ENCODE results near the gene ASIC4.

ASIC4 gene

GRCh38 chr2:219491278-219491963, 22.9 kb upstream of the ASIC4 start:
- TF ChIP-seq, protein P1, sequence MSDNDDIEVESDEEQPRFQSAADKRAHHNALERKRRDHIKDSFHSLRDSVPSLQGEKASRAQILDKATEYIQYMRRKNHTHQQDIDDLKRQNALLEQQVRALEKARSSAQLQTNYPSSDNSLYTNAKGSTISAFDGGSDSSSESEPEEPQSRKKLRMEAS (IDR thresholded peaks at IDR 0.05): no peak
- TF ChIP-seq CREB1 (IDR thresholded peaks at IDR 0.05; ENCODE audit: low read depth): no peak
- no peak for TF ChIP-seq TAF1 (IDR thresholded peaks at IDR 0.05; ENCODE audit: low read depth)
- no peak for TF ChIP-seq TCF12 (IDR thresholded peaks at IDR 0.05; ENCODE audit: low read depth)
- no peak for TF ChIP-seq CEBPB (IDR thresholded peaks at IDR 0.05)
- TF ChIP-seq EGR1 (IDR thresholded peaks at IDR 0.05): no peak
- TF ChIP-seq NFIC (IDR thresholded peaks at IDR 0.05): no peak

DNA sequence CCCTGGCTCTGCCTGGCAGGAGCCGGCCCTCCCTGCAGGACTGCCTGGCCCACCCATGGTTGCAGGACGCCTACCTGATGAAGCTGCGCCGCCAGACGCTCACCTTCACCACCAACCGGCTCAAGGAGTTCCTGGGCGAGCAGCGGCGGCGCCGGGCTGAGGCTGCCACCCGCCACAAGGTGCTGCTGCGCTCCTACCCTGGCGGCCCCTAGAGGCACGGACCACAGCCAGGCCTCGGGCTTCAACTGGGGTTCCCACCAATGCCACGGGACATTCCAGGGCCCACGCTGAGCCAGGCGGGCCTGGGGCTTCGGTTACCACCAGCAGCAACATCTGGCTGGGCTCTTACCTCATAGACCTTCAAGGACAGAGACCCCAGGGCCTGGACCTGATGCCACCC, 21.7 kb upstream of the ASIC4 start:
- no peak for TF ChIP-seq TAF1 (IDR thresholded peaks at IDR 0.05; ENCODE audit: low read depth)
- no peak for TF ChIP-seq TEAD4 (IDR thresholded peaks at IDR 0.05)
- no peak for TF ChIP-seq FOXM1 (IDR thresholded peaks at IDR 0.05; ENCODE audit: borderline replicate concordance, low read depth)
- TF ChIP-seq, protein P2, sequence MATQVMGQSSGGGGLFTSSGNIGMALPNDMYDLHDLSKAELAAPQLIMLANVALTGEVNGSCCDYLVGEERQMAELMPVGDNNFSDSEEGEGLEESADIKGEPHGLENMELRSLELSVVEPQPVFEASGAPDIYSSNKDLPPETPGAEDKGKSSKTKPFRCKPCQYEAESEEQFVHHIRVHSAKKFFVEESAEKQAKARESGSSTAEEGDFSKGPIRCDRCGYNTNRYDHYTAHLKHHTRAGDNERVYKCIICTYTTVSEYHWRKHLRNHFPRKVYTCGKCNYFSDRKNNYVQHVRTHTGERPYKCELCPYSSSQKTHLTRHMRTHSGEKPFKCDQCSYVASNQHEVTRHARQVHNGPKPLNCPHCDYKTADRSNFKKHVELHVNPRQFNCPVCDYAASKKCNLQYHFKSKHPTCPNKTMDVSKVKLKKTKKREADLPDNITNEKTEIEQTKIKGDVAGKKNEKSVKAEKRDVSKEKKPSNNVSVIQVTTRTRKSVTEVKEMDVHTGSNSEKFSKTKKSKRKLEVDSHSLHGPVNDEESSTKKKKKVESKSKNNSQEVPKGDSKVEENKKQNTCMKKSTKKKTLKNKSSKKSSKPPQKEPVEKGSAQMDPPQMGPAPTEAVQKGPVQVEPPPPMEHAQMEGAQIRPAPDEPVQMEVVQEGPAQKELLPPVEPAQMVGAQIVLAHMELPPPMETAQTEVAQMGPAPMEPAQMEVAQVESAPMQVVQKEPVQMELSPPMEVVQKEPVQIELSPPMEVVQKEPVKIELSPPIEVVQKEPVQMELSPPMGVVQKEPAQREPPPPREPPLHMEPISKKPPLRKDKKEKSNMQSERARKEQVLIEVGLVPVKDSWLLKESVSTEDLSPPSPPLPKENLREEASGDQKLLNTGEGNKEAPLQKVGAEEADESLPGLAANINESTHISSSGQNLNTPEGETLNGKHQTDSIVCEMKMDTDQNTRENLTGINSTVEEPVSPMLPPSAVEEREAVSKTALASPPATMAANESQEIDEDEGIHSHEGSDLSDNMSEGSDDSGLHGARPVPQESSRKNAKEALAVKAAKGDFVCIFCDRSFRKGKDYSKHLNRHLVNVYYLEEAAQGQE (IDR thresholded peaks at IDR 0.05; ENCODE audit: low read depth): no peak
- no peak for TF ChIP-seq CREB1 (IDR thresholded peaks at IDR 0.05; ENCODE audit: low read depth)
- TF ChIP-seq, protein P3, sequence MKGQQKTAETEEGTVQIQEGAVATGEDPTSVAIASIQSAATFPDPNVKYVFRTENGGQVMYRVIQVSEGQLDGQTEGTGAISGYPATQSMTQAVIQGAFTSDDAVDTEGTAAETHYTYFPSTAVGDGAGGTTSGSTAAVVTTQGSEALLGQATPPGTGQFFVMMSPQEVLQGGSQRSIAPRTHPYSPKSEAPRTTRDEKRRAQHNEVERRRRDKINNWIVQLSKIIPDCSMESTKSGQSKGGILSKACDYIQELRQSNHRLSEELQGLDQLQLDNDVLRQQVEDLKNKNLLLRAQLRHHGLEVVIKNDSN (IDR thresholded peaks at IDR 0.05): no peak
- no peak for TF ChIP-seq CEBPB (IDR thresholded peaks at IDR 0.05)
- no peak for TF ChIP-seq EGR1 (IDR thresholded peaks at IDR 0.05)
- no peak for TF ChIP-seq ZBTB7A (IDR thresholded peaks at IDR 0.05; ENCODE audit: low read depth)
- no peak for TF ChIP-seq RAD21 (IDR thresholded peaks at IDR 0.05; ENCODE audit: low read depth)
- TF ChIP-seq TCF12 (IDR thresholded peaks at IDR 0.05; ENCODE audit: low read depth): no peak
- TF ChIP-seq EP300 (IDR thresholded peaks at IDR 0.05; ENCODE audit: borderline replicate concordance): no peak
- TF ChIP-seq NFIC (IDR thresholded peaks at IDR 0.05): no peak
- TF ChIP-seq, protein P1 (IDR thresholded peaks at IDR 0.05): no peak
- no peak for TF ChIP-seq YY1 (IDR thresholded peaks at IDR 0.05; ENCODE audit: low read depth)

DNA sequence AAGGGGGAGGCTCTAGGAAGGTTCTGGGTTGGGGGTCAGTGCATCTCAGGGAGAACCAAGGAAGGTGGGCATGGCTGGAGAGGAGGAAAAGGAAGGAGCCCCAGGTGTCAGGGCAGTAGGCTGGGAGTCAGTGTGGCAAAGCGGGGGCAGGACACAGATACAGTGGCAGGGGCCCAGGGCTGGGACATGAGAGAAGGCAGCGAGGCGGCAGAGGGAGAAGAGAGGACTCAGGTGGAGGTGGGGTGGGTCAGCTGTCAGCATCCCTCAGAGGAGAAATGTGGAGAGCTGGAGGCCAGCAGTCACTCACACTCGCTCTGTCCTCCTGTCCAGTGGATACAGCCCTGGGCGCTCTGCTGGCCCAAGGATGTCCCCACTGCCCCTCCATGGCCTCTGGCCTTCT, 21.2 kb upstream of the ASIC4 start:
- TF ChIP-seq TCF12 (IDR thresholded peaks at IDR 0.05; ENCODE audit: low read depth): no peak
- TF ChIP-seq, protein P1 (IDR thresholded peaks at IDR 0.05): no peak
- no peak for TF ChIP-seq TAF1 (IDR thresholded peaks at IDR 0.05; ENCODE audit: low read depth)
- TF ChIP-seq ZBTB7A (IDR thresholded peaks at IDR 0.05; ENCODE audit: low read depth): no peak
- TF ChIP-seq FOXM1 (IDR thresholded peaks at IDR 0.05; ENCODE audit: borderline replicate concordance, low read depth): no peak
- TF ChIP-seq YY1 (IDR thresholded peaks at IDR 0.05; ENCODE audit: low read depth): no peak
- TF ChIP-seq, protein P2 (IDR thresholded peaks at IDR 0.05; ENCODE audit: low read depth): no peak
- TF ChIP-seq EGR1 (IDR thresholded peaks at IDR 0.05): no peak
- TF ChIP-seq CEBPB (IDR thresholded peaks at IDR 0.05): no peak
- TF ChIP-seq EP300 (IDR thresholded peaks at IDR 0.05; ENCODE audit: borderline replicate concordance): no peak
- TF ChIP-seq RAD21 (IDR thresholded peaks at IDR 0.05; ENCODE audit: low read depth): no peak
- TF ChIP-seq NFIC (IDR thresholded peaks at IDR 0.05): no peak
- TF ChIP-seq TEAD4 (IDR thresholded peaks at IDR 0.05): no peak
- TF ChIP-seq, protein P3 (IDR thresholded peaks at IDR 0.05): no peak
- no peak for TF ChIP-seq CREB1 (IDR thresholded peaks at IDR 0.05; ENCODE audit: low read depth)

DNA sequence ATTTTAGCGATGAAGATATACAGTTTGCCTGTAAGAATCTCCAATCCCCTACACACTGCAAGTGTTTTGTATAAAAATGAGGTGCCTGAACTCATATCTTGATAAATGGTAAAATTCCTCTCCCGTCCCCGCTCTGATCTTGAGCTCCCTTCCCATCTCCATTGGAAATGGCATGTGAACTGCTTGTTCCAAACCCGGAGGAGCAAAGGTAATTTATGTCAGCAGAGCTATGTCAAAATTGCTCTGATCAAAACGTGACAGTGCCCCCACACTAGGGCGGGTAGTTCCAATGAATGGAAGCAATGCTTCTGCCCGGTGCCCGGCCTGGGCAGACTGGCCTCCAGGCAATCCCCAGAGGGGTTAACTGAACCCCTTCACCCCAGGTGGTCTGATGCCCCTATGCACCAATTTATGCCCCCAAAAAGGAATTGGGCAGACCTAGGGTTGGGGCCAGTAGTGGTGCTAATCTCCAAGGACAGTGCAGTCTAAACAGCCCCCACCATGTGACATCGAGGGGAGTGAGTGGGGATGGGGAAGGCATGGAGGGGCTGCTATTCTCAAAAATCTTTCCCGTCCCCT, 19.2 kb upstream of the ASIC4 start:
- TF ChIP-seq CREB1 (IDR thresholded peaks at IDR 0.05; ENCODE audit: low read depth): no peak
- TF ChIP-seq EGR1 (IDR thresholded peaks at IDR 0.05): no peak
- TF ChIP-seq, protein P2 (IDR thresholded peaks at IDR 0.05; ENCODE audit: low read depth): no peak
- TF ChIP-seq FOXM1 (IDR thresholded peaks at IDR 0.05; ENCODE audit: borderline replicate concordance, low read depth): no peak
- TF ChIP-seq, protein P1 (IDR thresholded peaks at IDR 0.05): no peak
- TF ChIP-seq CEBPB (IDR thresholded peaks at IDR 0.05): no peak
